ENCODE results near the gene MED26. TPM values are rescaled to one million over a fixed set of nuclear protein-coding genes. Genes with fewer than 3 reads are reported as not detected.
A peak's percentile ranks its signal among the peaks of the same experiment; 100 is the strongest.

The MED26 gene
- polyA plus RNA-seq, 3 donors from 2014 or later, result 1.2 to 5.3 (median 2.0) TPM

DNA sequence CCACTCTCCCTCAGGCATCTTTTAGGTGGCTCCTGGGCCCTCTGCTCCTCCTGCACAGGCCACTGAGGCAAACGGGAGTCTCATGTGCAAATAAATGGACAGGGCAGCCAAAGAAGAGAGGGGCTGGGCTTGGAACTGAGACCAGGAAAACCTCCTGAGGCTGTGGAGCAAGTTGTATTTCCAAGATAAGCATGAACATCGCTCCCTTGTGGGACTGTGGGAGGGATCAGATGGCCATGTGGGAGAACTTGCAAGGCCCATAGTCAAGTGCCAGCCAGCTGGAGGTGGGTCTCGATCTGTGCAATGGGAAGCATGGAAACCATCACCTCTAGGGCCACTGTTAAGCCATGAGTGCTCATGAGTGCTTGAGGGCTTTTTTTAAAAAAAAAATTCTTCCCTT, 24.9 kb downstream of the MED26 start:
- peaks cover 0 to 3% (median 0%) of the 10 kb centered on the region in 3 donors for H3K36me3 Mint-ChIP-seq
- H3K27ac Mint-ChIP-seq, result no peak overlapping the region

DNA sequence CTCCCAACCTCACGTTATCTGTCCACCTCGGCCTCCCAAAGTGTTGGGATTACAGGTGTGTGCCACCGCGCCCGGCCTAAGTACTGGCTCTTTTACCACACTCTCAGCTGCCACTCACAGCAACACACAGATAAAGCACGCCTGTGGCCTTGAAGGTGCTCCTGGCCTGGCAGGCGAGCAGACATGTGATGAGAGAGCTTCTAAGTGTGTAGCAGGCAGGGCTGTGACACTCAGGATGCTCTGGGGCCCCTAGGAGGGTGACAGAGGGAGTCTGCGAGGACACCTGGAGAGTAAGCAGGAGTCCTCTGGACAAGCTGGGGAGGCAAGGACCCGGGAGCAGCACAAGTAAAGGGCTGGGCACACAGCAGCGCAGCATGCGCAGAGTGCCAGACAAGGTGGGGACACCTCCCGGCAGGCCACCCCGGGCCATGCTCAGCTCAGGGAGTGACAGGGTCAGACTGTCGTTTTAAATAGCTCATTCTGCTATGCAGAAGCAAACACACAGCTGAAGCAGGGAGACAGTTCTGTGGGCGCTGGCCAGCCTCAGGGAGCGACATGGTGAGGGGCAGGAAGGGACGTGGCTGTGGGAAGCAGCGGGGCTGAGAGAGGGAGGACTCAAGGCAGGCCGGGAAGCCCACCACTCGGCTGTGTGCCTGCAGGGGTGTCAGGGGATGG, 26.5 kb downstream of the MED26 start:
- Mint-ChIP-seq H3K36me3 (peaks cover 0 to 3% (median 0%) of the 10 kb centered on the region in 3 donors), H3K4me1 (peaks cover 32 to 45% of the 10 kb centered on the region in 2 donors), H3K27me3 (ENCODE audit: low read depth in 3 of 3) (peaks cover 3 to 12% (median 4%) of the 10 kb centered on the region in 3 donors), H3K4me3 (no peak overlapping the region), H3K9me3 (no peaks in the 10 kb centered on the region), H3K27ac (no peak overlapping the region)
- no peak for DNase-seq

More for the DNA sequence above, 24.9 kb downstream of the MED26 start:
- no peak for DNase-seq
- H3K4me1 Mint-ChIP-seq, result peaks cover 35 to 45% of the 10 kb centered on the region in 2 donors
- H3K27me3 Mint-ChIP-seq (ENCODE audit: low read depth in 3 of 3), result peaks cover 3 to 12% (median 4%) of the 10 kb centered on the region in 3 donors
- H3K4me3 Mint-ChIP-seq, result no peak overlapping the region
- H3K9me3 Mint-ChIP-seq, result no peaks in the 10 kb centered on the region

DNA sequence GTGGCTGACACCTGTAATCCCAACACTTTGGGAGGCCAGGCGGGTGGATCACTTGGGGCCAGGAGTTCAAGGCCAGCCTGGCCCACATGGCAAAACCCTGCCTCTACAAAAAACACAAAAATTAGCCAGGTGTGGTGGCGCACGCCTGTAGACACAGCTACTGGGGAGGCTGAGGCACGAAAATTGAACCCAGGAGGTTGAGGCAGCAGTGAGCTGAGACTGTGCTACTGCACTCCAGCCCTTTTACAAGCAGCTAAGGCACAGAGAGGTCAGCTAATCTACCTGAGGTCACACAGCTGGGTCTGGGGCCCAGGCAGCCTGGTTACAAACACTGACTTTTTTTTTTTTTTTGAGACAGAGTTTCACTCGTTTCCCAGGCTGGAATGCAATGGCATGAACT, 27.2 kb downstream of the MED26 start:
- peaks cover 3 to 12% (median 4%) of the 10 kb centered on the region in 3 donors for H3K27me3 Mint-ChIP-seq (ENCODE audit: low read depth in 3 of 3)
- H3K9me3 Mint-ChIP-seq, result no peaks in the 10 kb centered on the region
- no peak overlapping the region for H3K27ac Mint-ChIP-seq
- H3K4me3 Mint-ChIP-seq, result no peak overlapping the region
- peaks cover 39 to 52% of the 10 kb centered on the region in 2 donors for H3K4me1 Mint-ChIP-seq
- no peak for DNase-seq
- H3K36me3 Mint-ChIP-seq, result peaks cover 0 to 3% (median 0%) of the 10 kb centered on the region in 3 donors

DNA sequence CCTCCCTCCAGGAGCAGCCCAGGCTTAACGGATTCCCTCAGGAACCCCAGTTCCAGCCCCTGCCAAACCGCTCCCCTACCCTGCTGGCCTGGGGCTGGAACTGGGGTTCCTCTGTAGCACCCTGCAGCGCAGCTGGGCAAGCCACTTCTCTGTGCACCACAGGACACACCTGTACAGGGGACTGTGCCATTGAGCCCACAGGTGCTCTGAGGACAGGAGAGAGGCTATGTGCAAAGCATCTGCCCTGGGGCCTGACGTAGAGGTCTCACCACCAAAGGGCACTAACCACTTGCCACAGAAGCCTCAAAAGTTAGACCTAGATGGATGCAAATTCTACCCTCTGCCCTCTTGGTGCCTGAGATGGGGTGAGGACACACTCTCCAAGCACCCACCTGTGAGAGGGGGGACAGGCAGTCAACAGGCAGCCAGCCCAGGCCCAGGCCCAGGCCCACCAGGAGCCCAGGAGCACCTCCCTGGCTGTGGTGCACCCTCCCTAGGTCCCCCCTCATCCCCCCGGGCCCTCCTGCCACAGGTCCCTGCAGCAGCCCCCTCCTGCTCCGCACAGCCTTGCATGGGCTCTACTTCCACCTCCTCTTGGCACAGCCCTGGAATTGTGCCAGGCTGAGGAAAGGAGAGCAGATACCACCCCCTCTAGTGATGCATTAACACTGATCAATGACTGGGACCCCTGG, 28.2 kb downstream of the MED26 start:
- H3K36me3 Mint-ChIP-seq, result no peaks in the 10 kb centered on the region
- no peak for DNase-seq
- peaks cover 44 to 54% of the 10 kb centered on the region in 2 donors for H3K4me1 Mint-ChIP-seq
- no peak overlapping the region for H3K4me3 Mint-ChIP-seq
- H3K27me3 Mint-ChIP-seq (ENCODE audit: low read depth in 3 of 3), result peaks cover 4 to 12% (median 5%) of the 10 kb centered on the region in 3 donors
- H3K27ac Mint-ChIP-seq, result no peak overlapping the region
- H3K9me3 Mint-ChIP-seq, result no peaks in the 10 kb centered on the region

DNA sequence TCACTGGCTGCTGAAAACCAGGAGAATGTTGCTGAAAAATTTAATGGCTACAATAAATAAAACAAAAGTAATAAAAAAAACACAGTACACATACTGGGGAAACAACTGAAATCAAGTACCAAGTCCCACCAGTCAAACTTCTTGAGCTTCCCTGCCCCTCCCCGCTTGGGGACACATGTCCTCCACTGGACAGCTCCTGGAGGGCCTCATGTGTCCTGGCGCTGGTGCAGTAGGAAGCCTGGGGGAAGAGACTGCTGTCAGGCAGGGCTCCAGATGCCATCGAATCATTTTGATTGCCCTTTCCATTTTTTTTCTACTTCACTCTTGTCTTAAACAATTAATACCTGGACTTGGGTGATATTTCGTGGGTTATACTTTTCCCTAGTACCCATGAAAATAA, 29.2 kb downstream of the MED26 start:
- Mint-ChIP-seq H3K9me3 (no peaks in the 10 kb centered on the region), H3K4me1 (peaks cover 51 to 56% of the 10 kb centered on the region in 2 donors), H3K27ac (peak overlapping the region in 2 of 6 donors; percentile 55 to 68), H3K36me3 (no peaks in the 10 kb centered on the region), H3K4me3 (no peak overlapping the region), H3K27me3 (ENCODE audit: low read depth in 3 of 3) (peaks cover 8 to 20% (median 10%) of the 10 kb centered on the region in 3 donors)
- DNase-seq, result no peak

DNA sequence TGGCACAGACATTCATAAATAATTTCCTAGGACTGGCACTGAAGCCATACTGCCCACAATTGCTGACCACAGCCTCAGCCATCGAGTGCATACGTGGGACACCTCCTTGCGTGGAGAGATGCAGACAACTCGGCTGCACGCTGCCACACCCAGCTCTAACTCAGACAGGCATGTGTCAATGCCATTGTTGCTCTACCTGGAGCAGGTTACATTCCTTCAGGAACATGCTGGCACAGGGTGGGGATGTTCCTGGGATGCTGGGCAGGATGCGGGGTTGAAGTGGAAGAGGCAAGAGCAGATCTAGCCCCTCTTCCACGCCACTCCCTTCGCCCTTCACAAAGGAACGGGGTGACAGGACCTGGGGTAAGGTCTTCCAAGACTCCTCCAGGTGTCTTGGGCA, 31.6 kb downstream of the MED26 start:
- Mint-ChIP-seq H3K9me3 (no peaks in the 10 kb centered on the region), H3K27me3 (ENCODE audit: low read depth in 3 of 3) (peaks cover 6 to 24% (median 10%) of the 10 kb centered on the region in 3 donors), H3K4me3 (no peak overlapping the region), H3K36me3 (no peaks in the 10 kb centered on the region), H3K27ac (peak overlapping the region in 3 of 6 donors; percentile 96 to 97 (median 96)), H3K4me1 (peaks cover 63 to 68% of the 10 kb centered on the region in 2 donors)
- no peak for DNase-seq

DNA sequence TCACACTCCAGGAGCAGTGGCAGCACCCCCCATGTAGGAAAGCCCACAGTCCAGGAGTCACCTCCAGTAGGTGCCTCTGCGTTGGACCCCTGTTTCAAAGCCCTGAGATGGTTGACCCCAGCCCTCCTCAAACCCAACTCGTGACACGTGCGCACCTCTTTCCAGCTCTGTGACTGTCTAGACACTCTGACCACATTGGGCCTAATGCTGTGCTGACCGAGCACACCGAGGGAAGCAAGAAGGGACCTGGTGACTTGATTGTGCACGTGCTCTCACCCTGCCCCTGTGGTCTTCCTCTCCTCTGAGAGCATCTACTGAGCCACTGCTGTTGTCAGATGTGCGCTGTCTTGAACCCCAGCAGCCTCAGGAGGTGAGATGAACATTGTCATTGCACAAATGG, 32.9 kb downstream of the MED26 start:
- Mint-ChIP-seq H3K36me3 (no peaks in the 10 kb centered on the region), H3K9me3 (no peaks in the 10 kb centered on the region), H3K4me1 (peaks cover 63 to 67% of the 10 kb centered on the region in 2 donors), H3K27ac (peak overlapping the region; percentile 92 to 97 (median 96)), H3K4me3 (peak overlapping the region; percentile 71 to 82 (median 81)), H3K27me3 (ENCODE audit: low read depth in 3 of 3) (peaks cover 4 to 24% (median 10%) of the 10 kb centered on the region in 3 donors)
- peak; percentile 47 to 60 (median 56) for DNase-seq

DNA sequence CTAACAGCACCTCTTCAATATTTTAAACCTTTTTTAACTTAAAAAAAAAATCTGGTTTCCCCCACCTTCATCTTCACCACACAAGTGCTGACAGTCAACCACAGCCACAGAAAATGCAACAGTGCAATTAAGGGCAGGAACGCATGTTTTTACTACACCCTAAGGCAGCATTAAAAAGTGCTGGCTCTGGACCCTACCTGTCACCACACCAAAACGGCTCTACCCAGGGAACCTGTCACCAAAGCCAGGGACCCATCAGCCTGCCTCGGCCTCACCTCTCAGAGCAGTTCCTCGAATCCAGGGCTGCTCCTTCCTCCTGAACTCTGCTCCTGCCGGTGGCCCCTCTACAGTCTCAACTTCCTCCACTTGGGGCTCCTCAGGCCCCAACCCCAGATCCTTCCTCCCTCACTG, 33.3 kb downstream of the MED26 start:
- DNase-seq, result peak; percentile 68 to 78 (median 74)
- peak overlapping the region; percentile 92 to 97 (median 96) for H3K27ac Mint-ChIP-seq
- H3K36me3 Mint-ChIP-seq, result no peaks in the 10 kb centered on the region
- H3K27me3 Mint-ChIP-seq (ENCODE audit: low read depth in 3 of 3), result peaks cover 4 to 24% (median 10%) of the 10 kb centered on the region in 3 donors
- no peaks in the 10 kb centered on the region for H3K9me3 Mint-ChIP-seq
- H3K4me3 Mint-ChIP-seq, result peak overlapping the region; percentile 71 to 82 (median 81)
- H3K4me1 Mint-ChIP-seq, result peaks cover 65 to 68% of the 10 kb centered on the region in 2 donors

DNA sequence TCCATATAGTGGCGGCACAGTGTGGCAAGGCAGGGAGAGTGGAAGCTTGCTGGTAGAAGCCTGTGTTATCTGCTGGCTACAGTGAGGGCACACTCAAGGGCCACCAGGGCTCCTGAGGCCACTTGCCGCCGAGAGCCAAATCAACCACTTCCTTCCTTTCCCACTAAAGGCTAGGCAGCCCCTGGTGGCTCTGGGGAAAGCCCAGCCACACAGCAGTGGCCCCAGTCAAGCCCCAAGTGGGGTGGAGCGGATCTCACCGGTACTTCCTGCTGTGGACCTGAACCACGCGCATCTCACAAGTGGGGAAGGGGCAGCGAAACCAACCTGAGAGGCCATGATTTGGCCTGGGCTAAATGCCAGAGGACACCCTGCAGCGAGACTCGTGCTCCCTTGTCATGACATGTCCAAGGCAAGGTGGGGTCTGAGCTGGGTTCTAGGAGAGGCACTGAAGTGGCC, 33.8 kb downstream of the MED26 start:
- no peaks in the 10 kb centered on the region for H3K36me3 Mint-ChIP-seq
- H3K9me3 Mint-ChIP-seq, result no peaks in the 10 kb centered on the region
- peaks cover 67 to 68% of the 10 kb centered on the region in 2 donors for H3K4me1 Mint-ChIP-seq
- H3K4me3 Mint-ChIP-seq, result peak overlapping the region; percentile 71 to 82 (median 81)
- peak overlapping the region; percentile 92 to 97 (median 96) for H3K27ac Mint-ChIP-seq
- DNase-seq, result peak; percentile 80 to 88 (median 84)
- peaks cover 4 to 24% (median 10%) of the 10 kb centered on the region in 3 donors for H3K27me3 Mint-ChIP-seq (ENCODE audit: low read depth in 3 of 3)

DNA sequence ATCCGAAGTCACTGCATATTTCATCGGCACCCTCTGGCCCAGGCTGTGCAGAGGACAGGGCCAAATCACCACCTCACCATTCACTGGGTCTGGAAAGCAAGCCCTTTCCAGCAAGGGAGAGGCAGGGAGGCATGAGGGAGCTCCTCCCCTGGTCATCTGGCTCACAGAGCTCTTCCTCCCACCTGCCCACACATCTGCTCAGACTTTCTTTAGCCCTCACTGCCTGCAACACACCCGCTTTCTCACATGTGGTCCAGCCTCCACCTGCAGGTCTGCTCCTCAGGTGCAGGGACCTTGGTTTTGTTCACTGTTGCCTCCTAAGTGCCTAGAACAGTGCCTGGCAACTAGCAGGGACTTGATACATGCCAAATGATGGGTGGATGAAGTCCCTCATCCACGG, 34.8 kb downstream of the MED26 start:
- Mint-ChIP-seq H3K27me3 (ENCODE audit: low read depth in 3 of 3) (peaks cover 4 to 22% (median 13%) of the 10 kb centered on the region in 3 donors), H3K27ac (peak overlapping the region in 5 of 6 donors; percentile 95 to 97 (median 96)), H3K4me3 (peak overlapping the region in 4 of 5 donors; percentile 71 to 82 (median 80)), H3K36me3 (no peaks in the 10 kb centered on the region), H3K9me3 (no peaks in the 10 kb centered on the region), H3K4me1 (peaks cover 69 to 70% of the 10 kb centered on the region in 2 donors)
- DNase-seq, result no peak

DNA sequence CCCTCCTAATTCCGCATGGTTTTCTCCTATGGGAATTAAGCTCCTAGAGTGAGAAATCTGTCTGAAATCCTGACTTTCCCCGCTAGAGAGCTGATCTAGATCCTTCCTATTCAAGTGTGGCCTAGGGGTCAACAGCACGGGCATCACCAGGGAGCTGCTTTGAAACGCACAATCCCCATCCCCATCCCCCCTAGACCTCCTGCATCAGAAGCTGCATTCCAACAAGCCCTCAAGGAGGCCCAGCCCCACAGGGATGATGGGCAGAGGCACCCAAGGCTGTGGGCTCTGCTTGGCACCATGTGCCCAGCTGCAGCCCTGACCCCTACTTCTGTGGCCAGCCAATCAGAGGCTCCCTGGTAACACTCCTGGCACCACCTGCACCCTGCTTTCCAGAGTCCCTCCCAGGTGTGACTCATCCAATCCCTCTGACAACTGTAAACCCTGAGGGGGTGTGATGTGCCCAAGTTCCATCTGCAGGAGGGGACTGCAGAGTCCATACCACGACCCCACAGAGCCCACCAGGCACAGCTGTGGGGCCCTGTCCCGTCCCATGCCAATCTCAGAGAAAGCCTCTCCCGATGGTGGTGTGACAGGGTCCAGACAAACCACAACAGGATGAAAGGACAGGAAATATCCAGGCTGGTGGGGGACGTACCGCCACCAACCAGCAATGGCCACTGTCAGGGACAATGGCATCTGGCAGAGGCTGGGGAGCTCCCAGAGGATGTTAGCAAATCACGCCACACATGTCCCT, 36.0 kb downstream of the MED26 start:
- H3K36me3 Mint-ChIP-seq, result no peaks in the 10 kb centered on the region
- H3K9me3 Mint-ChIP-seq, result no peaks in the 10 kb centered on the region
- peaks cover 75 to 79% of the 10 kb centered on the region in 2 donors for H3K4me1 Mint-ChIP-seq
- H3K27ac Mint-ChIP-seq, result peak overlapping the region in 2 of 6 donors; percentile 61 to 96
- H3K4me3 Mint-ChIP-seq, result no peak overlapping the region
- peaks cover 6 to 32% (median 19%) of the 10 kb centered on the region in 3 donors for H3K27me3 Mint-ChIP-seq (ENCODE audit: low read depth in 3 of 3)
- no peak for DNase-seq

DNA sequence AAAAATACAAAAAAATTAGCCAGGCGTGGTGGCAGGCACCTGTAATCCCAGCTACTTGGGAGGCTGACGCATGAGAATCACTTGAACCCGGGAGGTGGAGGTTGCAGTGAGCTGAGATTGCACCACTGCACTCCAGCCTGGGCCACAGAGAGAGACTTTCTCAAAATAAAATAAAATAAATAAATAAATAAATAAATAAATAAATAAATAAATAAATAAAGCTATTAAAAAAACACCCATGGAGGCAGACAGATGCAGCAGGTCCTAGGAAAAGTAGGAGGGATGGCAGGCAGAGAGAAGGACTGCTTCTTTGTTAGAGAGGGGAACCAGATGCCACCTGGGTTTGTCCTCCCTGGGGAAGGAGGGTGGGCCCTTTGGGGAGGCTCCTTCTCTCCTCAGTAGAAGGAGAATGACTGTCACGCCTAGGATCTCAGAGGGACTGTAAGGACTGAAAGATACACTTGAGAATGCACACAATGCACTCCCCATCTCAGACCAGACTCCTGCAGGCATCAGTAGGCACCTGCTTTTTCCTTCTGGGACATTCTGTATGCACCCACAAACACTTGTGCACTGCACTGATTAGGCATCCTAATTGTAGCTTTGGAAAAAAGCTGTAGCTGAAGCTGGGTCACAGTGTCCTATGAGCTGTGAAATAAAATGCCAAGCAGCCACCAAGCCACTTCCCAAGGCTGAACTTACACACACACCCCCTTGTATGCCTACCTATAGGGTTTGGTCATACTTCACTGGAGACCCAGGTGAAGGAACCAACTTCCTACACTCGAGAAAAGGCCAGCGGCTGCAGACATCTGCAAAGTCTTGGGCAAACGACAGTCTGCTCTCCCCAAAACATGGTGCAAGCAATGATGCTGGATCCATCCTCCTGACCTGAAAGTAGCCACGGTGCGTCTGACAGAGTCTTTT, 36.9 kb downstream of the MED26 start:
- H3K27me3 Mint-ChIP-seq (ENCODE audit: low read depth in 3 of 3), result peaks cover 7 to 36% (median 23%) of the 10 kb centered on the region in 3 donors
- no peaks in the 10 kb centered on the region for H3K9me3 Mint-ChIP-seq
- peak overlapping the region in 2 of 6 donors; percentile 53 to 95 for H3K27ac Mint-ChIP-seq
- DNase-seq, result no peak
- peaks cover 75 to 83% of the 10 kb centered on the region in 2 donors for H3K4me1 Mint-ChIP-seq
- H3K4me3 Mint-ChIP-seq, result no peak overlapping the region
- no peaks in the 10 kb centered on the region for H3K36me3 Mint-ChIP-seq

All from immature natural killer cell (primary cell).